Thyroid gland (tissue), 4 donors: ENCODE measurements around the gene PHF14. TPM values are rescaled to one million over a fixed set of nuclear protein-coding genes. Genes with fewer than 3 reads are reported as not detected.

Source experiments
- DNase-seq, 2 donors: peaks; one replicate each; pipeline ENCODE4 v3.0.0-alpha.2; 2019
- H3K27ac ChIP-seq, 3 donors: fragments of 200-600 bp; sonication (generic); 1 replicate in 2 of 3; 2 replicates in 1 of 3; pipeline ENCODE4 v1.5.1; 2016 to 2019; ENCODE audit warnings: mild to moderate bottlenecking in 1 of 3, moderate library complexity in 1 of 3
- H3K27me3 ChIP-seq: fragments of 200-600 bp; sonication (generic); one replicate; pipeline ENCODE4 v1.5.1; 2019
- H3K36me3 ChIP-seq, 2 donors: fragments of 200-600 bp; sonication (generic); one replicate each; pipeline ENCODE4 v1.5.1; 2016 to 2019
- H3K4me1 ChIP-seq, 2 donors: fragments of 200-600 bp; sonication (generic); one replicate each; pipeline ENCODE4 v1.5.1; 2017 to 2019
- H3K4me3 ChIP-seq, 3 donors: fragments of 200-600 bp; sonication (generic); replicated peaks in 1 of 3; 1 replicate in 2 of 3; 2 replicates in 1 of 3; pipeline ENCODE4 v1.5.1; 2016; ENCODE audit warnings: mild to moderate bottlenecking in 1 of 3
- H3K9me3 ChIP-seq: fragments of 200-600 bp; sonication (generic); one replicate; pipeline ENCODE4 v1.5.1; 2017
- POLR2A ChIP-seq, 2 donors: fragments of 450-650 bp; IDR thresholded peaks; one replicate each; pipeline ENCODE4 v1.6.1; 2017; ENCODE audit warnings: antibody characterized with exemption in 2 of 2, mild to moderate bottlenecking in 2 of 2, moderate library complexity in 1 of 2
- WGBS, 2 donors: methylation state at CpG; one replicate each; pipeline ENCODE4 v1.1.5; 2017; 5-methylcytosine and 5-hydroxymethylcytosine counted together
- intact Hi-C: fragments of 100-400 bp; cut with DNase I; formaldehyde crosslinking; loops from one replicate; pipeline ENCODE4 v1.15.1; 2023
- total RNA-seq, 4 donors: library from RNA; depleted of rRNA; stranded (reverse); fragments of >200 nt; gene quantifications; one replicate each; pipeline ENCODE4 v1.2.3, GENCODE V29; 2016
- TF ChIP-seq, protein P1 (sequence below), 6 experiments: fragments of 200-600 bp in 3 of 6; fragments of 450-650 bp in 3 of 6; sonication (generic) in 3 of 6; IDR thresholded peaks; one replicate each; pipeline ENCODE4 v1.5.1; 2016 to 2019; ENCODE audit warnings: antibody characterized with exemption in 6 of 6, mild to moderate bottlenecking in 2 of 6, inconsistent platforms in 1 of 6, moderate library complexity in 1 of 6

The PHF14 gene
- total RNA-seq, 4 donors from 2014 or later, result 30.9 to 46.3 (median 36.8) TPM

DNA sequence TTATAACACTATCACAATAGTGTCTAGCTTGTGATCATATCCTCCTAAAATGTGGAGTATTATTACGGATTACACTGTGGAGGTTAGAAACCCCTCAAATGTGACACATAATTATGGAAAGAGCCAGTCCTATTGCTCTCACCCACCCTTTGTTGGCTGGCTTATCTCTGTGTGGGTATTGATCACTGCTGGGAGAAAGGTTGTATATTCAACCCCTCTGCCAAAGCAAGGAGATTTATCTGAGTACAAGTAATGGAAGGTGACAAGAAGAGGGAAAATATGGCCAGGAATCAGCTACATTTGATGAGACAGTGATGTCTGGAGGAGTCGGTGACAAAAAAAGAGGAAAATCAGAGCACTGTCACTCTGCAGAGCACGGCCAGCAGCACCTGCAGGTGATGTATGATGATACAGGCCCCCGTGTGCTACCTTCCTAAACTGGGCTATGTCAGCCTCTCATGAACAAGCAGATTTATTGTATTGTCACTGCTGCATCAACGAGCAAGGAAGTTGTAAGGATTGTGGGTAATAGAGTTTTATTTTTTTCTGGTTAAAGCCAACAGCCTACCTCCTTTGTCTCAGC, 235.3 kb downstream of the PHF14 start:
- no peak for TF ChIP-seq POLR2A (IDR thresholded peaks at IDR 0.05)
- TF ChIP-seq, protein P1, sequence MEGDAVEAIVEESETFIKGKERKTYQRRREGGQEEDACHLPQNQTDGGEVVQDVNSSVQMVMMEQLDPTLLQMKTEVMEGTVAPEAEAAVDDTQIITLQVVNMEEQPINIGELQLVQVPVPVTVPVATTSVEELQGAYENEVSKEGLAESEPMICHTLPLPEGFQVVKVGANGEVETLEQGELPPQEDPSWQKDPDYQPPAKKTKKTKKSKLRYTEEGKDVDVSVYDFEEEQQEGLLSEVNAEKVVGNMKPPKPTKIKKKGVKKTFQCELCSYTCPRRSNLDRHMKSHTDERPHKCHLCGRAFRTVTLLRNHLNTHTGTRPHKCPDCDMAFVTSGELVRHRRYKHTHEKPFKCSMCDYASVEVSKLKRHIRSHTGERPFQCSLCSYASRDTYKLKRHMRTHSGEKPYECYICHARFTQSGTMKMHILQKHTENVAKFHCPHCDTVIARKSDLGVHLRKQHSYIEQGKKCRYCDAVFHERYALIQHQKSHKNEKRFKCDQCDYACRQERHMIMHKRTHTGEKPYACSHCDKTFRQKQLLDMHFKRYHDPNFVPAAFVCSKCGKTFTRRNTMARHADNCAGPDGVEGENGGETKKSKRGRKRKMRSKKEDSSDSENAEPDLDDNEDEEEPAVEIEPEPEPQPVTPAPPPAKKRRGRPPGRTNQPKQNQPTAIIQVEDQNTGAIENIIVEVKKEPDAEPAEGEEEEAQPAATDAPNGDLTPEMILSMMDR (IDR thresholded peaks at IDR 0.05), result no peak
- no peak for DNase-seq
- no peak overlapping the region for H3K4me3 ChIP-seq
- H3K27ac ChIP-seq, result no peak overlapping the region
- intact Hi-C loops, result no loop called here
- H3K9me3 ChIP-seq, result no peaks in the 10 kb centered on the region
- H3K27me3 ChIP-seq, result no peaks in the 10 kb centered on the region
- peaks cover 0 to 14% of the 10 kb centered on the region in 2 donors for H3K4me1 ChIP-seq
- H3K36me3 ChIP-seq, result no peaks in the 10 kb centered on the region
- 78 to 82% methylated on average over 5 of the region's 5 CpGs for WGBS, 2 donors

DNA sequence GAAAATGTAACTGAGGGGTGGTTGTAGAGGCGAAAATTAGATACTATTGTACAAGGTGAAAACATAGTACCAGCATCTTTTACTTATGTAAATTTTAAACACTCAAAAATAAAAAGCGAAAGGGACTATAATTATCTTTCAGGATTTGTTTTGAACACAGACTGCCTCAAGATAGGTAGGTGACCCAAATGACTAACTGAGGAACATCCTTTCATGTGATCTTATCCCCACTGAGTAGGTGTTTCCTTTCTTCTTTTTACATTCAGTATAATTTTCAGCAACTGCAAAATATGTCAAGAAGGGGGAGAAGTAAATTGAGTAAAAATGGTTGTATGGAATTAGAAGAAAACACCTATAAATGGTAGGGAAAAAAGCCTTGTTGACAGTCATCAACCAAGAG, 236.7 kb downstream of the PHF14 start:
- no peak for DNase-seq
- no peaks in the 10 kb centered on the region for H3K36me3 ChIP-seq
- no peaks in the 10 kb centered on the region for H3K9me3 ChIP-seq
- no peak overlapping the region for H3K27ac ChIP-seq
- 91% methylated on average over 2 of the region's 2 CpGs for WGBS, 2 donors
- H3K4me1 ChIP-seq, result peaks cover 0 to 14% of the 10 kb centered on the region in 2 donors
- intact Hi-C loops, result no loop called here
- no peak for TF ChIP-seq POLR2A (IDR thresholded peaks at IDR 0.05)
- TF ChIP-seq, protein P1 (IDR thresholded peaks at IDR 0.05), result no peak
- H3K4me3 ChIP-seq, result no peak overlapping the region
- H3K27me3 ChIP-seq, result no peaks in the 10 kb centered on the region

DNA sequence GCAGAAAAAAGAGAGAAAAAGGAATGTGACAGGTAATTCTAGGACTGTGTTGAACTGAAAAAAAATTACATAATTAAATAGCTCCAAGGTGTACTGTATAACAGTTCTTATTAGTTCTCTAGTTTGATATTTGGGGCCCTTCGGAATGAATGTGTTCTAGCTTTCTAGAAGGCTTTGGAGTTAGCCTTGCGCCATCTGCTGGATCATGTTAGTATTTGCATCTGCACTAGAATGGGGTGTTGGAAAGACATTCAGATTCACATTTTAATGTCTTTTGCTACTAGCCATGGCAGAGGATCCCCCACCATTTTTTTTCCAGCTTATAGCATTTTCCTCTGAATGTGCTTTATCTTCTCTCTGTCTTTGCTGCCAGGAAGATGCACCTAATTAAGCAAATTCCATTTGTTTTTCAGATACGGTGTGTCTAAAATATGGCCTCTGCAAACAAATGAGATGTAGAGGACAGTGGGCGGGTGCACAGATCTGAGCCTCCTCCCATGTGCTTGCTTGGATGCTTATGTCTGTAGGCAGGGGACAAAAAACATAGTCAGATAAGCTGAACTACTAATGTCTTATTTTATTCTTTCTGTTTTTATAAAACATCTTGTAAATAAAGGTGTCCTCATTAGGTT, 238.5 kb downstream of the PHF14 start:
- no peaks in the 10 kb centered on the region for H3K36me3 ChIP-seq
- WGBS, 2 donors, result 41 to 43% methylated on average over 4 of the region's 4 CpGs
- intact Hi-C loops, result no loop called here
- TF ChIP-seq POLR2A (IDR thresholded peaks at IDR 0.05), result no peak
- TF ChIP-seq, protein P1 (IDR thresholded peaks at IDR 0.05), result peak; percentile 53 to 85 (median 68)
- no peak overlapping the region for H3K27ac ChIP-seq
- no peaks in the 10 kb centered on the region for H3K27me3 ChIP-seq
- H3K4me3 ChIP-seq, result no peak overlapping the region
- peaks cover 0 to 14% of the 10 kb centered on the region in 2 donors for H3K4me1 ChIP-seq
- DNase-seq, result peak; percentile 40 to 59
- H3K9me3 ChIP-seq, result no peaks in the 10 kb centered on the region

DNA sequence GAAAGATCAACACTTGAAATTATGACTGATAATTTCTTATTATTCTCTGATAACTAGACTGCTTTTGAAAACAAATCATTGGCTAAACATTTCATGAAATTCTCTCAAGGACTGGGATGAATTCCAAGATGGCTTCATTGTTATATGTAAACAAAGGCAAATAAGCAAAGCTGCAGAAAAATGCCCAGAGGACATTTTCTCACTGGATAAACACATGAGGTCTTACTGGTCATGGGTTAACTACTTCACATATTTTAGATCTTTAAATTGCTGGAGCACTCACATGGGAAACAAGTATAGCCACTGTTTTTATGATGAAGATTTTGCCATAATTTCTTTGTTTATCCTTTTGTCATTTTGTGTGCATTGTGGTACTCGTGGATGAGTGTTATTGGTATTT, 239.1 kb downstream of the PHF14 start:
- no peaks in the 10 kb centered on the region for H3K36me3 ChIP-seq
- intact Hi-C loops, result no loop called here
- DNase-seq, result no peak
- TF ChIP-seq, protein P1 (IDR thresholded peaks at IDR 0.05), result no peak
- TF ChIP-seq POLR2A (IDR thresholded peaks at IDR 0.05), result no peak
- H3K4me1 ChIP-seq, result peaks cover 0 to 14% of the 10 kb centered on the region in 2 donors
- H3K9me3 ChIP-seq, result no peaks in the 10 kb centered on the region
- no peak overlapping the region for H3K27ac ChIP-seq
- H3K27me3 ChIP-seq, result no peaks in the 10 kb centered on the region
- no peak overlapping the region for H3K4me3 ChIP-seq
- 19 to 33% methylated on average over 1 of the region's 1 CpG for WGBS, 2 donors

DNA sequence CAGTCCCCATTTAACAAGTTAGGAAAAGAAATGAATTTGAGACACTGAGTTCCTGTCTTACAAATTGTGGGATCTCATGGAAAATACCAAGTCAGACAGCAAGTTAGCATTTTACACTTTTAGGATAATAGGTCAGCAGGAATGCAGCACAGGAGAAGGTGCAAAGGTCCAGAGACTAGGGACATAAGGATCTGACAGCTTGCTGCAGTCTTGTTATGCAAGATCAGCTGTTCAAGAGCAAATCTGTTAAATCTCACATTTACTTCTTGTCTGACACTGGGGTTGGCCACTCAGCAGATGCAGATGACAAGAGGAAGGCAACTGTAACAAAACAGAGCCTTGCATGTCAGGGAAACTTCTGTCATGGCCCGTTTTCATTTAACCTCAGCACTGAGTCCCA, 239.6 kb downstream of the PHF14 start:
- DNase-seq, result no peak
- Histone ChIP-seq H3K4me3 (no peak overlapping the region), H3K9me3 (no peaks in the 10 kb centered on the region), H3K36me3 (no peaks in the 10 kb centered on the region), H3K27me3 (no peaks in the 10 kb centered on the region), H3K4me1 (peaks cover 0 to 14% of the 10 kb centered on the region in 2 donors), H3K27ac (no peak overlapping the region)
- no peak for TF ChIP-seq POLR2A (IDR thresholded peaks at IDR 0.05)
- TF ChIP-seq, protein P1 (IDR thresholded peaks at IDR 0.05), result no peak
- WGBS, 2 donors, result 23 to 55% methylated on average over 1 of the region's 1 CpG
- intact Hi-C loops, result no loop called here
